K562 (cell line): Measurements from ENCODE around the gene TRAIP. TPM values are rescaled to one million over a fixed set of nuclear protein-coding genes. Genes with fewer than 3 reads are reported as not detected.

Experiments
- ADNP ChIP-seq: fragments of 200-800 bp; sonication (Bioruptor generic); IDR thresholded peaks from 2 replicates; pipeline ENCODE4 v1.6.1; 2016; ENCODE audit warnings: missing genetic modification characterization, missing compliant biosample characterization
- CHD4 ChIP-seq: fragments of 200-600 bp; sonication (generic); IDR thresholded peaks from 3 replicates; pipeline ENCODE4 v1.6.1; 2012; ENCODE audit warnings: low read depth, mild to moderate bottlenecking, mixed read lengths, low read length, inconsistent platforms; ENCODE audit not compliant: insufficient read depth, insufficient replicate concordance, poor library complexity, severe bottlenecking
- GABPA ChIP-seq: fragments of 200-800 bp; sonication (Bioruptor generic); conservative IDR thresholded peaks from 2 replicates; pipeline ENCODE4 v1.6.1; 2016; ENCODE audit warnings: low read depth, missing genetic modification characterization, missing compliant biosample characterization
- HES1 ChIP-seq: fragments of 450-650 bp; IDR thresholded peaks from 2 replicates; pipeline ENCODE4 v1.6.1; 2016; ENCODE audit warnings: low read depth, mild to moderate bottlenecking, moderate library complexity
- NCOA6 ChIP-seq: fragments of 450-650 bp; IDR thresholded peaks from 2 replicates; pipeline ENCODE4 v1.6.1; 2017; ENCODE audit warnings: mild to moderate bottlenecking
- TRIM25 ChIP-seq: fragments of 450-650 bp; IDR thresholded peaks from 2 replicates; pipeline ENCODE4 v1.7.0; 2016; ENCODE audit warnings: borderline replicate concordance
- ZBTB40 ChIP-seq, 2 experiments: fragments of 450-650 bp in 1 of 2; sonication (generic) in 1 of 2; formaldehyde crosslinking in 1 of 2; IDR thresholded peaks; 2 replicates each; pipeline versions ENCODE4 v1.7.1 to v1.9.0; 2016 to 2022; ENCODE audit warnings: inconsistent platforms in 1 of 2, mild to moderate bottlenecking in 1 of 2, missing genetic modification reagents in 1 of 2
- ZNF347 ChIP-seq: fragments of 450-650 bp; formaldehyde crosslinking; IDR thresholded peaks from 2 replicates; pipeline ENCODE4 v1.4.0; 2020; ENCODE audit warnings: low read depth, mild to moderate bottlenecking, moderate library complexity
- polyA plus RNA-seq, 8 experiments: library from polyadenylated mRNA; depleted of rRNA in 4 of 8; stranded (reverse) in 5 of 8; unstranded in 3 of 8; fragments of >200 nt; fragmentation: Nextera tagmentation in 2 of 8; fragmentation: Illumina TruSeq in 1 of 8; extraction: Ambion mirVana in 2 of 8; extraction: Trizol in 1 of 8; gene quantifications; 2 replicates each; pipeline versions ENCODE4 v1.2.1 to v1.2.3, GENCODE V29; 2011 to 2014; ENCODE audit warnings: inconsistent platforms in 1 of 8, missing spikeins in 1 of 8
- total RNA-seq, 7 experiments: library from RNA; depleted of rRNA in 6 of 7; stranded (reverse); fragments of >200 nt in 6 of 7; fragmentation: Illumina TruSeq in 2 of 7; extraction: Trizol in 2 of 7; gene quantifications; 2 replicates each; pipeline versions ENCODE4 v1.2.1 to v1.2.3, GENCODE V29; 2011 to 2021; ENCODE audit warnings: low replicate concordance in 1 of 7

The TRAIP gene
- total and polyA plus RNA-seq, 9 of the 15 experiments (the other 6 are each of a cell fraction or from before 2014, with no cell fraction given) = 14.3 to 38.6 (median 21.2) TPM

- TF ChIP-seq HES1 = no peak
- no peak for TF ChIP-seq ZNF347 (CRISPR knock-in tag)
- TF ChIP-seq CHD4 = no peak
- TF ChIP-seq ADNP (tag) = no peak
- TF ChIP-seq GABPA (tag) = no peak
- no peak for TF ChIP-seq TRIM25
- TF ChIP-seq NCOA6 = no peak
- no peak for TF ChIP-seq ZBTB40 (IDR thresholded peaks at IDR 0.05)
- TF ChIP-seq ZBTB40 (CRISPR knock-in tag; IDR thresholded peaks at IDR 0.05) = no peak
Measured at GRCh38 chr3:49877716-49878115, 21.4 kb upstream of the TRAIP start (continued).
